ENCODE results near the gene GTF2B.
"Not testable (repeated sequence)": the region's sequence is repeated elsewhere in the genome, so short reads cannot be mapped to it uniquely, and the experiment has no call there.

DNA sequence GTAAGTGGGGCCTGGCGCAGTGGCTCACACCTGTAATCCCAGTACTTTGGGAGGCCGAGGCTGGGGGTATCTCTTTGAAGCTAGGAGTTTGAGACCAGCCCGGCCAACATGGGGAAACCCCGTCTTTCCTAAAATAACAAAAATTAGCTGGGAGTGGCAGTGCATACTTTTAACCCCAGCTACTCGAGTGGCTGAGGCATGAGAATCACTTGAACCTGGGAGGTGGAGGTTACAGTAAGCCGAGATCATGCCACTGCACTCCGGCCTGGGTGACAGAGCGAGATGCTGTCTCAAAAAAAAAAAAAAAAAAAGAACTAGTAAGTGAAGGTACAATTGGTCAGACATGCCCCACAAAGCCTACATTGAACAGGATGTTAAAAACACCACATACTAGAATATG is 10.7 kb downstream of the GTF2B start:
- TF ChIP-seq, protein P1, sequence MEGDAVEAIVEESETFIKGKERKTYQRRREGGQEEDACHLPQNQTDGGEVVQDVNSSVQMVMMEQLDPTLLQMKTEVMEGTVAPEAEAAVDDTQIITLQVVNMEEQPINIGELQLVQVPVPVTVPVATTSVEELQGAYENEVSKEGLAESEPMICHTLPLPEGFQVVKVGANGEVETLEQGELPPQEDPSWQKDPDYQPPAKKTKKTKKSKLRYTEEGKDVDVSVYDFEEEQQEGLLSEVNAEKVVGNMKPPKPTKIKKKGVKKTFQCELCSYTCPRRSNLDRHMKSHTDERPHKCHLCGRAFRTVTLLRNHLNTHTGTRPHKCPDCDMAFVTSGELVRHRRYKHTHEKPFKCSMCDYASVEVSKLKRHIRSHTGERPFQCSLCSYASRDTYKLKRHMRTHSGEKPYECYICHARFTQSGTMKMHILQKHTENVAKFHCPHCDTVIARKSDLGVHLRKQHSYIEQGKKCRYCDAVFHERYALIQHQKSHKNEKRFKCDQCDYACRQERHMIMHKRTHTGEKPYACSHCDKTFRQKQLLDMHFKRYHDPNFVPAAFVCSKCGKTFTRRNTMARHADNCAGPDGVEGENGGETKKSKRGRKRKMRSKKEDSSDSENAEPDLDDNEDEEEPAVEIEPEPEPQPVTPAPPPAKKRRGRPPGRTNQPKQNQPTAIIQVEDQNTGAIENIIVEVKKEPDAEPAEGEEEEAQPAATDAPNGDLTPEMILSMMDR (tag by site-specific recombination; IDR thresholded peaks at IDR 0.05): not testable (repeated sequence)
- TF ChIP-seq, protein P2, sequence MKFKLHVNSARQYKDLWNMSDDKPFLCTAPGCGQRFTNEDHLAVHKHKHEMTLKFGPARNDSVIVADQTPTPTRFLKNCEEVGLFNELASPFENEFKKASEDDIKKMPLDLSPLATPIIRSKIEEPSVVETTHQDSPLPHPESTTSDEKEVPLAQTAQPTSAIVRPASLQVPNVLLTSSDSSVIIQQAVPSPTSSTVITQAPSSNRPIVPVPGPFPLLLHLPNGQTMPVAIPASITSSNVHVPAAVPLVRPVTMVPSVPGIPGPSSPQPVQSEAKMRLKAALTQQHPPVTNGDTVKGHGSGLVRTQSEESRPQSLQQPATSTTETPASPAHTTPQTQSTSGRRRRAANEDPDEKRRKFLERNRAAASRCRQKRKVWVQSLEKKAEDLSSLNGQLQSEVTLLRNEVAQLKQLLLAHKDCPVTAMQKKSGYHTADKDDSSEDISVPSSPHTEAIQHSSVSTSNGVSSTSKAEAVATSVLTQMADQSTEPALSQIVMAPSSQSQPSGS (tag by site-specific recombination; IDR thresholded peaks at IDR 0.05; ENCODE audit: low read depth): not testable (repeated sequence)
- TF ChIP-seq SETDB1 (IDR thresholded peaks at IDR 0.05; ENCODE audit: insufficient read length, low read length); ZNF23 (tag by site-specific recombination; IDR thresholded peaks at IDR 0.05; ENCODE audit: borderline replicate concordance); ZNF140 (tag by site-specific recombination; IDR thresholded peaks at IDR 0.05): not testable (repeated sequence)

Data from HEK293 (cell line).